22Rv1 (cell line): ENCODE measurements around the gene FLCN.
A peak's percentile ranks its signal among the peaks of the same experiment; 100 is the strongest.

Experiments used
- H3K27ac ChIP-seq: fragments of 450-650 bp; 2 replicates; pipeline ENCODE4 v1.5.1; 2017
- ZFX ChIP-seq: fragments of 450-650 bp; IDR thresholded peaks from 2 replicates; pipeline ENCODE4 v1.6.1; 2017; ENCODE audit warnings: antibody characterized with exemption, borderline replicate concordance
- TF ChIP-seq, protein P1 (sequence below): fragments of 450-650 bp; IDR thresholded peaks from 2 replicates; pipeline ENCODE4 v1.5.1; 2017; ENCODE audit warnings: mild to moderate bottlenecking

Gene FLCN

GRCh38 chr17:17207998-17208397 lies 29.0 kb downstream of the FLCN start:
- peak overlapping the region; percentile 81 for H3K27ac ChIP-seq
- no peak for TF ChIP-seq ZFX
- TF ChIP-seq, protein P1, sequence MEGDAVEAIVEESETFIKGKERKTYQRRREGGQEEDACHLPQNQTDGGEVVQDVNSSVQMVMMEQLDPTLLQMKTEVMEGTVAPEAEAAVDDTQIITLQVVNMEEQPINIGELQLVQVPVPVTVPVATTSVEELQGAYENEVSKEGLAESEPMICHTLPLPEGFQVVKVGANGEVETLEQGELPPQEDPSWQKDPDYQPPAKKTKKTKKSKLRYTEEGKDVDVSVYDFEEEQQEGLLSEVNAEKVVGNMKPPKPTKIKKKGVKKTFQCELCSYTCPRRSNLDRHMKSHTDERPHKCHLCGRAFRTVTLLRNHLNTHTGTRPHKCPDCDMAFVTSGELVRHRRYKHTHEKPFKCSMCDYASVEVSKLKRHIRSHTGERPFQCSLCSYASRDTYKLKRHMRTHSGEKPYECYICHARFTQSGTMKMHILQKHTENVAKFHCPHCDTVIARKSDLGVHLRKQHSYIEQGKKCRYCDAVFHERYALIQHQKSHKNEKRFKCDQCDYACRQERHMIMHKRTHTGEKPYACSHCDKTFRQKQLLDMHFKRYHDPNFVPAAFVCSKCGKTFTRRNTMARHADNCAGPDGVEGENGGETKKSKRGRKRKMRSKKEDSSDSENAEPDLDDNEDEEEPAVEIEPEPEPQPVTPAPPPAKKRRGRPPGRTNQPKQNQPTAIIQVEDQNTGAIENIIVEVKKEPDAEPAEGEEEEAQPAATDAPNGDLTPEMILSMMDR = no peak

GRCh38 chr17:17206913-17207335 lies 30.0 kb downstream of the FLCN start:
- TF ChIP-seq ZFX = no peak
- TF ChIP-seq, protein P1 = no peak
- H3K27ac ChIP-seq = peak overlapping the region; percentile 81

DNA sequence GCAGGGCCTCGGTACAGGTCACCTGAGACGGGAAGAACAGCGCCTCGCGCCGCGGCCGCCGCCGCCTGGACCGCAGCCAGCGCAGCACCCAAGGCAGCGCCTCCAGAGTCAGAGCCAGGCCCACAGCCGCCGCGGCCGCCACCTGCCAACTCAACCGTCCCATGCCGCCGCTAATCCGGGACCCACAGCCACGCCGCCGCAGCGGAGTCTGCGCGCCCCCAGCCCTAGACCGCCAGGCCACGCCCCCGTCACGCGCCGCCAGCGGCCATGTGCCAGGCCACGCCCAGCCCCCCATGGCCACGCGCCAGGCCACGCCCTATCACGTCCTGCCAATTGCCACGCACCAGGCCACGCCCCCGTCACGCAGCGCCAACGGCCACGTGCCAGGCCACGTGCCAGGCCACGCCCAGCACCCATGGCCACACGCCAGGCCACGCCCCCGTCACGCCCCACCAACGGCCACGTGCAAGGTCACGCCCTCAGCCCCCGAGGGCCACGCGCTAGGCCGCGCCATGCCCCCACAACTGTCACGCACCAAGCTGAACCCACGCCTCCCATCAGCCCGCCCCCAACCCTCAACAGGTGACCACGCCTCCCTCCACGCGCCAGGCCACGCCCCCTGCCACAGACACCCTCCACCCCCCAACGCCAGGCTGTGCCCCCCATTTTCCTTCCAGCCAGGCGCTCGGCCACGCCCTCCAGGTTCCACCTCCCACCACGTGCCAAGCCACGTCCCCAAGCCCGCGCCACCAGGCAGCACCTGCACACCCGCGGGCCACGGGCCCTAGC lies 30.6 kb downstream of the FLCN start, which contains the start of gene PLD6:
PLD6 (minus strand) TSS at position 210 of the 789 bp plus-strand sequence; CDS start at position 163, 47 bp downstream.
- no peak for TF ChIP-seq ZFX
- TF ChIP-seq, protein P1 = no peak
- peak within 1 kb of the TSS; percentile 81 for H3K27ac ChIP-seq

DNA sequence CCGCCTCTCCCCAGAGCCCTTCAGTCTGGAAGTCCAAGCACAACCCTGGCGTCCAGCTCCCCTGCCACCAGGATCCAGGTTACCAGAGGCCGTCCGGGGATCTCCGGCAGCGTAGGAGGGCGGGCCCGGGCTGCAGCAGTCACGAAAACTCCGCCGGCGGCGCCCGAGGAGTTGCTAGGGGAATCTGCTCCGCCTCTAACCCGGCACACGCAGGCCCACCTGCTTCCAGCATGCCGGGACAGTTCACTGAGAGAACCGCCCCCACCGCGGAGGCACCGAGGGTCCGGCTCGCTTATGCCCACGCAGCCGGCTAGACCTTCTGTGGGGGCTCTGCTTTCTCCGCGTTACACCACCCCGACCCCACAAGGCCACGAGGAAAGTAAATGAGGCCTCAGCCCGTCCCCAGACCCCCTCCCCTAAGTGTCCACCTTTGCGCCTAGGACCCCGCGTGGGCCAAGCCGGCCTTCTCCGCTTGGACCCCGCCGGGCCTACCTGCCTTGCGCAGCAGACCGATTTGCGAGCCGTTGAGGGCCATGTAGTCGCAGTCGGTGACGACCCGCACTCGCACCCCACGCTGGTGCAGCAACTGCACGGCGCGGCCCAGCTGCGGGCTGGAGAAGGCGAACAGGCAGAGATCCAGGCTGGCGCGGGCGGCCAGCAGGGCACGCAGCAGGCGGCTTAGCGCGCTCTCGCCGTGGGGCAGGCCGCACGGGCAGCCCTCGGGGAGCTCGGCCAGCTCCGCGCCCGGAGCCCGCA lies 31.4 kb downstream of the FLCN start:
- TF ChIP-seq, protein P1 = no peak
- TF ChIP-seq ZFX = no peak

GRCh38 chr17:17204635-17205231 lies 32.2 kb downstream of the FLCN start:
- H3K27ac ChIP-seq = peak overlapping the region; percentile 81
- no peak for TF ChIP-seq ZFX
- TF ChIP-seq, protein P1 = no peak

More for the DNA sequence above, 31.4 kb downstream of the FLCN start:
- peak overlapping the region; percentile 81 for H3K27ac ChIP-seq

DNA sequence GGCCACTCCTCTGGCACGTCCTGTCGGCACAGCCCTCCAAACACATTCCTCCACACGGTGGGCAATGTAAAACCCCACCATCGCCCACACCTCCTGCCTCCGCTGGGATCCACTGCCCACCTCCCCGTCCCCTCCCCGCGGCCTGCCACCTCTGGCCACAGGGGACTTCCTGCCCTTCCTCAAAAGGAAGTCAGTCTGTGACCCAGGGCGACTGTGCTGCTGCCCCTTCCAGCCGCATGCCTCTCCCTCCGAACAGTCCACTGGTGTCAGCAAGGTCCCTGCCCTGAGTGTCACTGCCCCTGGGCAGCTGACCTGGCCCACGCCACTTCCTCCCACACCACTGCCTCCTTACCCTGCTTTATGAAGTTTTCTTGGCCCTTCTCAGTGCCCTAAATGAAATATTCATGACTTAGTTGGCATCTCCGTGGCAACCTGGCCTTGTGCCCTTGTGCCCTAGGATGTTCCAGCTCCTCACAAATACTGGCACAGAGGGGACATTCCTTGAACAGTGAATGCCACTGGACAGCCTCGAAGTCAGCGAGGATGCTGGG lies 32.9 kb downstream of the FLCN start:
- H3K27ac ChIP-seq = no peak overlapping the region
- TF ChIP-seq, protein P1 = no peak
- no peak for TF ChIP-seq ZFX
